ENCODE measurements around the gene OR10W1. TPM values are rescaled to one million over a fixed set of nuclear protein-coding genes. Genes with fewer than 3 reads are reported as not detected.

The OR10W1 gene
- total RNA-seq, 1 experiment from 2014 or later: not detected

DNA sequence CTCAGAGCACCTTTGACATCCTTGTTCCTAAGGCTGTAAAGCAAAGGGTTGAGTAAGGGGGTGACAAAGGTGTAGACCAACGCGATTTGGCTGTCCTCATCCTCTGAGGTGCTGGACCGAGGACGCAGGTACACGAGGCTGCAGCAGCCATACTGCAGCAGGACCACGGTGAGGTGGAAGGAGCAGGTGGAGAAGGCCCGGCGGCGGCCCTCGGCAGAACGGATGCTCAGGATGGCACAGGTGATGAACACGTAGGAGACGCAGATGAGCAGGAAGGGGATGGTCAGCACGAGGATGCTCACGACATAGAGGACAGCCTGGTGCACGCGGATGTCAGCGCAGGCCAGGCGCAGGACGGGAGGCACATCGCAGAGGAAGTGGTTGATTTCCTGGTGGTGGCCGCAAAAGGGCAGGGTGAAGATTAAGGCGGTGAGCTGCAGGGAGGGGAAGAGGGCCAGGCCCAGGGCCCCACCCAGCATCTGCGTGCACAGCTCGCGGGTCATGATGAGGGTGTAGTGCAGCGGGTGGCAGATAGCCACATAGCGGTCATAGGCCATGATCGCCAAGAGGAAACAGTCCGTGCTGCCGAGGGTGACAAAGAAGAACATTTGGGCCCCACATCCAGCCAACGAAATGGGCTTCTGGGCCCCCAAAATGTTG, 40.0 kb downstream of the OR10W1 start:
- Histone ChIP-seq H3K27ac (ENCODE audit: low read depth, low read length, poor library complexity, severe bottlenecking) (no peak overlapping the region), H3K9me3 (ENCODE audit: low read depth, low read length, poor library complexity, severe bottlenecking) (no peaks in the 10 kb centered on the region), H3K36me3 (ENCODE audit: insufficient read depth, low read length, poor library complexity, severe bottlenecking) (no peaks in the 10 kb centered on the region), H3K4me1 (ENCODE audit: insufficient read depth, low read length, poor library complexity, severe bottlenecking) (no peaks in the 10 kb centered on the region), H3K4me3 (ENCODE audit: low read depth, low read length, poor library complexity, severe bottlenecking) (no peak overlapping the region), H3K27me3 (replicated peaks; ENCODE audit: insufficient read depth, low read depth, low read length, poor library complexity) (no peaks in the 10 kb centered on the region)
- POLR2A ChIA-PET (ENCODE audit: low non-redundant PET): no interaction called here
- TF ChIP-seq, protein P1, sequence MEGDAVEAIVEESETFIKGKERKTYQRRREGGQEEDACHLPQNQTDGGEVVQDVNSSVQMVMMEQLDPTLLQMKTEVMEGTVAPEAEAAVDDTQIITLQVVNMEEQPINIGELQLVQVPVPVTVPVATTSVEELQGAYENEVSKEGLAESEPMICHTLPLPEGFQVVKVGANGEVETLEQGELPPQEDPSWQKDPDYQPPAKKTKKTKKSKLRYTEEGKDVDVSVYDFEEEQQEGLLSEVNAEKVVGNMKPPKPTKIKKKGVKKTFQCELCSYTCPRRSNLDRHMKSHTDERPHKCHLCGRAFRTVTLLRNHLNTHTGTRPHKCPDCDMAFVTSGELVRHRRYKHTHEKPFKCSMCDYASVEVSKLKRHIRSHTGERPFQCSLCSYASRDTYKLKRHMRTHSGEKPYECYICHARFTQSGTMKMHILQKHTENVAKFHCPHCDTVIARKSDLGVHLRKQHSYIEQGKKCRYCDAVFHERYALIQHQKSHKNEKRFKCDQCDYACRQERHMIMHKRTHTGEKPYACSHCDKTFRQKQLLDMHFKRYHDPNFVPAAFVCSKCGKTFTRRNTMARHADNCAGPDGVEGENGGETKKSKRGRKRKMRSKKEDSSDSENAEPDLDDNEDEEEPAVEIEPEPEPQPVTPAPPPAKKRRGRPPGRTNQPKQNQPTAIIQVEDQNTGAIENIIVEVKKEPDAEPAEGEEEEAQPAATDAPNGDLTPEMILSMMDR (conservative IDR thresholded peaks at IDR 0.05; ENCODE audit: low read depth, low read length): no peak
- no peak for TF ChIP-seq EZH2 (IDR thresholded peaks at IDR 0.05; ENCODE audit: borderline replicate concordance, low read depth, low read length, poor library complexity, severe bottlenecking)
- BruUV-seq (replicated peaks): no TSS peak
- CTCF ChIA-PET: no interaction called here
- DNase-seq (ENCODE audit: low spot score): no peak
- intact Hi-C loops (cut with micrococcal nuclease; ENCODE audit: unreplicated experiment): no loop called here

DNA sequence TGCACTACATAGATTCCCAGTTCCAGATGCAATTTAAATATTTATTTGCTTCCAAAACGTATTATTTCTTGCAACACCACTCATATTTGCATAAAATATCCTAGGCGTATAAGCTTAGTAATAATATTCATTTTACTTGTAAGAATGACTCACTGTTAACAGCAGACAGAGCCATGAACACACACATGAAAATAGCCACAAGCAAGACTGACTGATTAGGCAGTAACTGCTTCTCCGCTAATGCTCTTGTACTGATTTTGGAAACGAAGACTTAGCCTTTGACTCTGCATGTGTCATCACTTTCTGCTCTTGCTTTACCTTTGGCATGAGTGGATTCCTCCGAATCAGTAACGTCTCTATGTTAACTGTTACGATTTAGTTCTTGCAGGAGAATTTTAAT, 45.3 kb downstream of the OR10W1 start:
- H3K4me1 ChIP-seq (ENCODE audit: insufficient read depth, low read length, poor library complexity, severe bottlenecking): no peaks in the 10 kb centered on the region
- ChIA-PET CTCF (no interaction called here), POLR2A (ENCODE audit: low non-redundant PET) (no interaction called here)
- no peak for DNase-seq (ENCODE audit: low spot score)
- no TSS peak for BruUV-seq (replicated peaks)
- no peak for TF ChIP-seq EZH2 (IDR thresholded peaks at IDR 0.05; ENCODE audit: borderline replicate concordance, low read depth, low read length, poor library complexity, severe bottlenecking)
- TF ChIP-seq, protein P1 (conservative IDR thresholded peaks at IDR 0.05; ENCODE audit: low read depth, low read length): no peak
- no peak overlapping the region for H3K4me3 ChIP-seq (ENCODE audit: low read depth, low read length, poor library complexity, severe bottlenecking)
- H3K27ac ChIP-seq (ENCODE audit: low read depth, low read length, poor library complexity, severe bottlenecking): no peak overlapping the region
- intact Hi-C loops (cut with micrococcal nuclease; ENCODE audit: unreplicated experiment): no loop called here
- H3K36me3 ChIP-seq (ENCODE audit: insufficient read depth, low read length, poor library complexity, severe bottlenecking): no peaks in the 10 kb centered on the region
- no peaks in the 10 kb centered on the region for H3K27me3 ChIP-seq (replicated peaks; ENCODE audit: insufficient read depth, low read depth, low read length, poor library complexity)
- H3K9me3 ChIP-seq (ENCODE audit: low read depth, low read length, poor library complexity, severe bottlenecking): no peaks in the 10 kb centered on the region

Other genes with a start within 250 kb of the OR10W1 start
- gene OR9Q1, start 244.4 kb downstream of the OR10W1 start, total RNA-seq (2021): not detected in 2 replicates
- not detected in 2 replicates for gene OR6Q1, start 237.3 kb downstream of the OR10W1 start, total RNA-seq (2021)
- gene OR9I1, start 142.7 kb downstream of the OR10W1 start, total RNA-seq (2021): not detected in 2 replicates
- gene OR9Q2, start 79.2 kb downstream of the OR10W1 start, total RNA-seq (2021): not detected in 2 replicates
- not detected in 2 replicates for gene OR1S2, start 64.1 kb downstream of the OR10W1 start, total RNA-seq (2021)
- not detected in 2 replicates for gene OR1S1, start 55.5 kb downstream of the OR10W1 start, total RNA-seq (2021)
- not detected in 2 replicates for gene OR10Q1, start 39.3 kb downstream of the OR10W1 start, total RNA-seq (2021)
- not detected in 2 replicates for gene OR5B17, start 90.8 kb upstream of the OR10W1 start, total RNA-seq (2021)
- not detected in 2 replicates for gene OR5B3, start 138.6 kb upstream of the OR10W1 start, total RNA-seq (2021)
- gene OR5B2, start 159.9 kb upstream of the OR10W1 start, total RNA-seq (2021): not detected in 2 replicates
- gene OR5B12, start 174.0 kb upstream of the OR10W1 start, total RNA-seq (2021): not detected in 2 replicates
- gene OR5B21, start 239.8 kb upstream of the OR10W1 start, total RNA-seq (2021): not detected in 2 replicates

Data from A673 (cell line).